GM21526 (cell line): ENCODE data around the gene PHYHD1.
A peak's percentile ranks its signal among the peaks of the same experiment; 100 is the strongest.

ENCODE experiments used
- ATAC-seq: cut with Tn5 transposase; IDR thresholded peaks from one replicate; pipeline ENCODE4 v1.9.1; 2021; ENCODE audit warnings: moderate library complexity; ENCODE audit not compliant: unreplicated experiment, low FRiP score

PHYHD1 gene

DNA sequence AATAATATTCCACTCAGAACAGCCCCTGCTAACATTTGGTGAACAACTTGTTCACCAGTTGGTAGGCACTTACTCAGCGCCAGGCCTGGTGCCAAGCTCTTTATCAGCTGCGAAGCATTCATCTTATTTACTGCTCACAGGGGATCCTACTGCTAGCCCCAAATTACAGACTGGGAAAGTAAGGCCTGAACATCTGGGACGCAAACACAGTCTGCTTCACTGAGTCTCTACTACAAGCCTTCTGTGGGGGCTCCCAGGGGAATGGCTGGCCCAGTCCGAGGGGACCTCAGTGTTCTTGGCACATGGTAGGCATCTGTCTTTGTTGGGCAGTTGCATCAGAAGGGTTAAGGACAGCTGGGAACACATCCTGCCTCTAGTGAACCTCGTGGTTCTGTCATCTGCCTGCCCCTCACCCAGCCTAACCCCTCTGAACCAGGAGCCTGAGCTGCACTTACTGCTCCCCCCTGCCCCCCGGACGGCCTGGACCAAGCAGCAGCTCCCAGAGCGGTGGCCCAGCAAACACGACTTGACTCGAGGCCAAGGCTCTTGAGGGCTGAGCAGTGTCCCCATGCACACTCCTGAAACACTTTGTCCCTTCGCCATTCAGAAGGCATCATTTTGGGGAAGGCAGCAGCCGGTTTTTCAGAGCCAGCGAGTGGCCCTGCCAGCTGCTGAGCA, at the start of gene PHYHD1:
Gene PHYHD1 (plus strand): TSS at position 602 of the 678 bp plus-strand sequence. CDS start 1,342 bp downstream, outside the sequence.
- ATAC-seq, result no peak

- no peak for ATAC-seq
These were observed 42.9 kb upstream of the PHYHD1 start for GRCh38 chr9:128877852-128878251.

- peak; percentile 80 for ATAC-seq
These were observed 38.7 kb upstream of the PHYHD1 start, which contains the start of the genes KYAT1 and LRRC8A for GRCh38 chr9:128881884-128882676. KYAT1 (minus strand) TSS chr9:128881950; CDS start chr9:128845405, 36,545 bp downstream. LRRC8A (plus strand) TSS chr9:128882133; CDS start chr9:128907165, 25,032 bp downstream.

DNA sequence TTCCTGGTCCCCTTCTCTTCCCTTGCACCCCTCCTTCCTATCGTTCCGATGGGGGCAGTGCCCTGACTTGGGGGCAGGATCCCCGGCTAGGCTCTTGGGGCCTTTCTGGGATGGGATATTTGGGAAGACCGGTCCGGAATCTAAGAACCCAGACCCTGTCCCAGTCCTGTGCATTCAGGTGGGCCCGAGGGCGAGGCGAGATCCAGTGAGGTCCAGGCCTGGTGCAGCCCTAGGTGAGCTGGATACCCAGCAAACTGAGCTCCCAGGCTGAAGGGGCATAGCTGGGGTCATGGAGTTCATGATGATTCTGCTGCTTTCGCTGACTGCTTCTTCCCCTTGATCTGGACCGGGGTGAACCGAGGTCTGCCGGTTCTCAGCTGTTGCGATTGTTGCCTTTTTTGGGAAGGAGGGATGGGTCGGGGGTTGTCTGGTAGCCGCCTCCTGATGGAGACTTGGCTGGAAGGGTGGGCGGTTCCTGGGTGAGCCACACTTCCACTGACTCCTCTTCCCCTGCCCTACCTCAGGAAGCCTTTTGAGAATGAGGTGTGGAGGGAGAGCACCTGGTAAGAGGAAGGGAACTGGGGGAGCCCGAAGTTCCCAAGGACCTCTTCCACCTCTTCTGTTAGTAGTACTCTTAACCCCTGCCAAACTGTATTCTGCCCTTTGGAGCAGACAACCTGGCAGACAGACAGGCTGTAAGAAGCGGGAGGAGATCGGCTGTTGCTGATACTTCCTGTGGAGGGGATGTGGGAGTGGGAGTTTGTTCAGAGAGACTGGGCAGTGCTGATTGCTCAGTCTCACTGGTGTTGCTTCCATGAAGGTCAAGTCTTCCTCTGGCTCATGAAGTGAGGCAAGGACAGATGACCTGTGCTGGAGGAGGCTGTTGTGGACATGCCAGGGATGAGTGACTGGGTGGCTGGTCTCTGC, 37.8 kb upstream of the PHYHD1 start:
- no peak for ATAC-seq

DNA sequence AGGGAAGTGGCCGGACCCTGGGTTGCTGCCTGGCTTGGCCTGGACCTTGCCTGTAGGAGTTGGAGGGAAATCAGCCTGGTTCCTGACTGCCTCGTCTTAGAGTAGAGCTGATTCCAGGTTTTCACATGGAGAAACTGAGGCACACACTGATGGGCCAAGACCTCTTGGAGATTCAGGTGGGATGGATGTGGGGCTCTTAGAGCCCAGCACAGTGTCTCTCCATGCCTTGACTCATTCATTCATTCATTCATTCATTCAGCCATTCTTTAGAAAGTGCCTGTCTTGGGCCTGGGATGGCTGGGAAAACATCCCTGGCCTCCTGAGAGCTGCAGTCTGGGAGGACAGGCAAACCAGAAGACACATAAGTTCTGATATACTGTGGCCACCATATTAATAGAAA, 36.6 kb upstream of the PHYHD1 start:
- ATAC-seq, result no peak

- ATAC-seq, result no peak
These were observed 35.4 kb upstream of the PHYHD1 start for GRCh38 chr9:128885376-128885775.

DNA sequence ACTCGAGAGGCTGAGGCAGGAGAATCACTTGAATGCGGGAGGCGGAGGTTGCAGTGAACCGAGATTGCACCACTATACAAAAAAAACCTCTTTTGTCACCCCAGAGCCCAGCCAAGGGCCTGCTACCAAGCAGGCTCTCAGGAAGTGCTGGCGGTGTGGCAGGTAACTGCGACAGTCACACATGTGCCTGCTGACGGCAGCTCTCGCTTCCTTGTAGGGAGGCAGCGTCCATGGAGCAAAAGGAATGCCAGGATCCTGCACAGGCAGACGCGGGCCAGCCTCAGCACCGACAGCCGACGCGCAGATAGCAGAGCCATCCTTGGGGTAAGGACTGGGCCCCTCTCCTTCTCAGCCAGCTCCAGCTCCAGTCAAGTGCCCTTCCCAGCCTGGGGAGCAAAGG, 35.0 kb upstream of the PHYHD1 start:
- no peak for ATAC-seq

DNA sequence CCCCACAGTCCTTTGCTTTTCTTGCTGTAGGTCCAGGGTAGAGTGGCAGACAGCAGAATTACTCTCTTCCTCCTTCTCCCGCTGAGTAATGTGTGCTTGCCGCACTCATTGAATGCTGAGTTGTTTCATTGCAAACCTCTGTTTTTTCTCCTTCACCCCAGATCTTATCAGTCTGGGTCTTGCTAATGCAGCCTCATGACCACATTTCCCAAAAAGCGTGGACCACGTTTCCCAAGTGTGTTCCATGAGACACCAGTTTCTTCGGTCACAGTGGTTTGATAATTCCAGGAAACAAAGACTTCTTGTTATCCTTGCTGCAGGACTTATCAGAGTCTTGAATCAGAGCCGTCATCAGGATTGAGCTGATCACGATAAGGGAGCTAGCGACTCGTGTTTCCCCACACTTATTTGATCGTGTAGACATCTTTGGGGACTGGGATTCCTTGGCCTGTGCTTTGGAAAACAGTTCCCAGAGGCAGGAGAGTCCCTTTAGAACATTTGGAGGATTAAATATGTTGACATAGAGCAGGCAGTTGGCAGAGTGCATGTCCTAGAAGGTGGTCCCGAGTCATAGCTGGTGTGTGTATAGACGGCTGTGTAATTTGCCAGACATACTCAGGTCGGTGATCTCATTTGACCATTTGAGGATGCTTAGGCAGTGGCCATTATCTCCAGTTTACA, 34.4 kb upstream of the PHYHD1 start:
- no peak for ATAC-seq

GRCh38 chr9:128887049-128887448, 33.7 kb upstream of the PHYHD1 start:
- no peak for ATAC-seq

DNA sequence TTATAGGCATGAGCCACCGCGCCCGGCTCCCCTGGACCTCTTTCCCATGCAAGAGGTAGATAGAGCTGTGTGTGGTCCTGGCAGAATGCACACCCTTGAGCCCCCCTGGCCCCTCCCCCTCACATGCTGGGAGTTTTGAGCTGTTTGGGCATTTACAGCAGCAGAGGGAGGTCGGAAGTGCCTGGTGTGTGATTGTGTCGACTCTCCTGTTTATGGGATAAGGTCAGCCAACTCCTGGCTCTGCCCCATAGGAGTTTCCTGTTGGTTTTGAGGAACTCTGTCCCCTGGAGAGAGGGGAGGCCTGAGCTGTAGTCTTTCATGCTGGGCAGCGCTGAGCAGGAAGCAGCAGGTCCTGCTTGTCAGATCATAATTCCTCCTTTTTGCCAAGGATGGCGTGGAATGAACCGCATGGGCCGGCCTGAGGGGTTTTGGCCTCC, 32.9 kb upstream of the PHYHD1 start:
- no peak for ATAC-seq

GRCh38 chr9:128891321-128892220, 29.2 kb upstream of the PHYHD1 start:
- ATAC-seq, result no peak

DNA sequence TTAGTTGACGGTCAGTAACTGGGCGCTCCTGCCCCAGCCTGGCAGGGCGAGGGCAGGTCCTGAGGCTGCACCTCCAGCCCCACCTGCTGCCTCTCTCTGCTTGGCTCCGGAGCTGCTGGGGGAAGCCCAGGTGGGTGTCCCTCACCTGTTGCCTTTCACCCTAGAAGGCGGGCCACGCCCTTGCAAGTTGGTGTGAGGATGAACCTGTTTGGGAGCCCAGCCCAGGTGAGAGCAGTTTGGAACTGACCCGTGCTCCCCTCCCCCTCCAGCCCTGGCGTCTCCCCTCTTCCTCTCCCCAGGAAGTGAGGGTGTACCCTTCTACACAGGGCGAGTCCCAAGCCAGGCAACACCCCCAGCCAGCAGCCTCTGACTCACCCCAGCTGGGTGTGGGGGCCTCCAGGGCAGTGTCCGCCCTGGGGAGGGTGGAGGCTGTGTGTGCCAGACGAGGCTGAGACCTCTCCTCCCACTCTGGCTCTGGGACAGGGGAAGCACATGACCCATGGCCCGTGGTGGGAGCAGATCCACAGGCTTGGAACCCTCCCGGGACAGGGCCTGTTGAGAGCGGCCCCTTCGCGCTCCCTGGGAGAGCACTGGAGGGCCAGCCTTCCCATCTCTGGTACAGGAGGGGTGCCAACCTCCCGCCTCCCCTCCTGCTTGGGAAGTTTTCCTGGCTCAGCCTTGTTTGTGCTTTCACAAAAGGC, 28.4 kb upstream of the PHYHD1 start:
- no peak for ATAC-seq

DNA sequence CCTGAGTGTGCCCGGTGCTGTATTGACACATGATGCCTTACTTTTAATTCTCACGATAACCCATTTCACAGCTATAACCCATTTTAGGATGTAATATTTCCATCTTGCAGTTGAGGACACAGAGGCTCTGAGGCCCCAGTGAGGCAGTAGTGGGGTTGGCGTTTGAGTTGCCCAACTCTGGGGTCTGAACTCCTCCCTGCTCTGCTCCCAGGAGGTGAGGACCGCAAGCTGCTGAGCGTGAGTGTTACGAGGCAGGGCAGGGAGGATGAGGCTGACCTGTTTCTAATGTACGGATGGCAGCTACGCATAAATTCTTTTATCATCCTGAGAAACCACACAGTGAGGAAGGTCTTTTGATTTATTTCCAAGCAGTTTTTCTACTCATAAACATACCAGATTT, 27.4 kb upstream of the PHYHD1 start:
- no peak for ATAC-seq

DNA sequence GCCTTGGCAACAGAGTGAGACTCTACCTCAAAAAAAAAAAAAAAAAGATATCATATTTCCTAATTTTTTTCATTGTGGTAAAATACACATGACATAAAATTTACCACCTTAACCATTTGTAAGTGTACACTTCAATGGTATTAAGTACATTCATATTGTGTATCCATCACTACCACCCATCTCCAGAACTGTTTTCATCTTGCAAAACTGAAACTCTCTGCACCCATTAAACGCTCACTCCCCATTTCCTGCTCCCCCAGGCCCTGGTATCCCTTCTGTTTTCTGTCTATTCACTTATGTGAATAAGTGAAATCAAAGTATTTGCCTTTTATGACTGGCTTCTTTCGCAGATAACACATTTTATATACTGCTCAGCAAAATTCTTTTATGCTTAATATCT, 26.0 kb upstream of the PHYHD1 start:
- ATAC-seq, result no peak

DNA sequence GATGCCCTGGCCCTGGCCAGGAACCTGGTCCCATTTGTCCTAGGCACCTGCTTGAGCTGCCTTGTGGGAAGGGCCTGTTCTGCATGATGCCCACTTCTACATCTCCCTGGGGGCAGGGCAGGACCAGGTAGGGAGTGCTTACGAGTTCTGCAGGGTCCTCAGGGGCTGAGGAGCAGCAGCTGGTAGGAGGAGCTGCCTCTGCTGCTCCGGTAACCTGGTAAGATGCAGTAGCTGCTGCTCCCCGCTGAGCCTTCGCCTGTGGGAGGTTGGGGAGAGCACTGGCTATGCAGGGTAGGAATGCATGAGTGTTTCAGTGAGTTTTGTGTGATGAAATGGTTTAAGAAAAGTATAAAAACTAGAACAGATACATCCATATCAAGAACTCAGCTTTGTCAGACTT, 25.2 kb upstream of the PHYHD1 start:
- no peak for ATAC-seq

- ATAC-seq, result no peak
These were observed 22.4 kb upstream of the PHYHD1 start for GRCh38 chr9:128898382-128898781.

DNA sequence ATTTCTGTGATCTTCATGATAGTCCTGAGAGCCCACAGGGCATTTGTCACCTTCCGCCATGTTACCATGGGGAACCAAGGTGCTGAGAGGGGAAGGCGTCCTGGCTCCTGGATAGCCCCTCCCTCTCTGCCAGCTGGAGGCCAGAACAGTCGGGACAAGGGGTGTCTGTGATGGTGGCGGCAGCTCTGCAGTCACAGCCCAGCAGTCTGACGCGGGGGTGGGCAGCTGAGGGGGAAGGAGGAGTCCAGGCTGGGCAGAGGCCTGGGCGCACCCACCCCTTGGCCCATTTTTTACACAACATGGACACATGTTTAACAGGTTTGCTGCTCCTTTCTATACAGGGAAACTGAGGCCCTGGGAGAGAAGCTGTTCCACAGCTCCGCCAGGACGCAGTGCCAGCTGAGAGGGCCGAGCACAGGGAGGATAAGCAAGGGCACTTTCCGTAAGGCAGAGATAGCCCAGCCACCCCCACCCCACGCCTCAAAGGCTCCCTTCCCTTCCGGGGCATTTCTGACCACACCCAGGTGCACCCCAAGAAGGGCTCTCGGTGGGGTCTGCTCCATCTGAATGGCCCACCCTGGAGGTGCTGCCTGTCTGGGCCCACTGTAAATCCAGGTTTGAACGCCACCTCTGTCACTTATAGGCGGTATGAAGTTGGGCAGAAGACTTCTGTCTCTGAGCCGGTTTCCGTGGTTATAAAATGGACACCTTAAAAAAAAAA, 21.8 kb upstream of the PHYHD1 start:
- ATAC-seq, result no peak
